Thyroid gland (tissue), 4 donors: ENCODE measurements around the gene TTC9B. TPM values are rescaled to one million over a fixed set of nuclear protein-coding genes. Genes with fewer than 3 reads are reported as not detected.

Experiments
- DNase-seq, 2 donors: peaks; one replicate each; pipeline ENCODE4 v3.0.0-alpha.2; 2019
- H3K27ac ChIP-seq, 3 donors: fragments of 200-600 bp; sonication (generic); 1 replicate in 2 of 3; 2 replicates in 1 of 3; pipeline ENCODE4 v1.5.1; 2016 to 2019; ENCODE audit warnings: mild to moderate bottlenecking in 1 of 3, moderate library complexity in 1 of 3
- H3K27me3 ChIP-seq: fragments of 200-600 bp; sonication (generic); one replicate; pipeline ENCODE4 v1.5.1; 2019
- H3K36me3 ChIP-seq, 2 donors: fragments of 200-600 bp; sonication (generic); one replicate each; pipeline ENCODE4 v1.5.1; 2016 to 2019
- H3K4me1 ChIP-seq, 2 donors: fragments of 200-600 bp; sonication (generic); one replicate each; pipeline ENCODE4 v1.5.1; 2017 to 2019
- H3K4me3 ChIP-seq, 3 donors: fragments of 200-600 bp; sonication (generic); replicated peaks in 1 of 3; 1 replicate in 2 of 3; 2 replicates in 1 of 3; pipeline ENCODE4 v1.5.1; 2016; ENCODE audit warnings: mild to moderate bottlenecking in 1 of 3
- H3K9me3 ChIP-seq: fragments of 200-600 bp; sonication (generic); one replicate; pipeline ENCODE4 v1.5.1; 2017
- POLR2A ChIP-seq, 2 donors: fragments of 450-650 bp; IDR thresholded peaks; one replicate each; pipeline ENCODE4 v1.6.1; 2017; ENCODE audit warnings: antibody characterized with exemption in 2 of 2, mild to moderate bottlenecking in 2 of 2, moderate library complexity in 1 of 2
- WGBS, 2 donors: methylation state at CpG; one replicate each; pipeline ENCODE4 v1.1.5; 2017; 5-methylcytosine and 5-hydroxymethylcytosine counted together
- intact Hi-C: fragments of 100-400 bp; cut with DNase I; formaldehyde crosslinking; loops from one replicate; pipeline ENCODE4 v1.15.1; 2023
- total RNA-seq, 4 donors: library from RNA; depleted of rRNA; stranded (reverse); fragments of >200 nt; gene quantifications; one replicate each; pipeline ENCODE4 v1.2.3, GENCODE V29; 2016
- TF ChIP-seq, protein P1 (sequence below), 6 experiments: fragments of 200-600 bp in 3 of 6; fragments of 450-650 bp in 3 of 6; sonication (generic) in 3 of 6; IDR thresholded peaks; one replicate each; pipeline ENCODE4 v1.5.1; 2016 to 2019; ENCODE audit warnings: antibody characterized with exemption in 6 of 6, mild to moderate bottlenecking in 2 of 6, inconsistent platforms in 1 of 6, moderate library complexity in 1 of 6

TTC9B gene
- total RNA-seq, 4 donors from 2014 or later: not detected

DNA sequence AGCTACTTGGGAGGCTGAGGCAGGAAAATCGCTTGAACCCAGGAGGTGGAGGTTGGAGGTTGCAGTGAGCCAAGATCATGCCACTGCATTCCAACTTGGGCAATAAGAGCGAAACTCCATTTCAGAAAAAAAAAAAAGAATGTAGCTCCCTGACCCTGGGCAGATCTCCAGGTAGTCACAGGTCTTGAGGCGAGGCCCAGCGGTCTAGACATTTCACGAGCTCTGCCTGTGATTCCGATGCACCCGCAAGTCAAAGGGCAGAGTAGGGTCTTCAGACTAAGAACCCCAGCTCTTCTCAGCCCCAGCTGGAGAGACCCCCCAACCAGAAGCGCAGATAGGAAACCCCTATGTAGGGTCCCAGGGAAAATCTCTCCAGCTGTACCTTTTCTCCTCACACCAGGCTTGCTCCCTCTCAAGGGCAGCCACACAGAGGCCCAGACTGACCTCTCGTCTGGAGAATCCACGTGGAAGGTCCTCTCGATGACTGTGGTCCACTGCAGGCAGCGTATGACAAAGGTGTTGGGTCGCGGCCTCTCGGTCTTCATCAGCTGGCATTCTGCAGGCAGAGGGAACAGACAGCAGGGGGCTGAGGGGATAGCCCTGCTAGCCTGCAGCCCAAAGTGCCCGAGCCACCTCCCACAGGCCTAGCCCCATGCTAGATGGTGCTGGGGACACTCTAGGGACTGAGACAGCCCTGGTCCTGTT is 36.7 kb upstream of the TTC9B start:
- no peak for TF ChIP-seq POLR2A (IDR thresholded peaks at IDR 0.05)
- TF ChIP-seq, protein P1, sequence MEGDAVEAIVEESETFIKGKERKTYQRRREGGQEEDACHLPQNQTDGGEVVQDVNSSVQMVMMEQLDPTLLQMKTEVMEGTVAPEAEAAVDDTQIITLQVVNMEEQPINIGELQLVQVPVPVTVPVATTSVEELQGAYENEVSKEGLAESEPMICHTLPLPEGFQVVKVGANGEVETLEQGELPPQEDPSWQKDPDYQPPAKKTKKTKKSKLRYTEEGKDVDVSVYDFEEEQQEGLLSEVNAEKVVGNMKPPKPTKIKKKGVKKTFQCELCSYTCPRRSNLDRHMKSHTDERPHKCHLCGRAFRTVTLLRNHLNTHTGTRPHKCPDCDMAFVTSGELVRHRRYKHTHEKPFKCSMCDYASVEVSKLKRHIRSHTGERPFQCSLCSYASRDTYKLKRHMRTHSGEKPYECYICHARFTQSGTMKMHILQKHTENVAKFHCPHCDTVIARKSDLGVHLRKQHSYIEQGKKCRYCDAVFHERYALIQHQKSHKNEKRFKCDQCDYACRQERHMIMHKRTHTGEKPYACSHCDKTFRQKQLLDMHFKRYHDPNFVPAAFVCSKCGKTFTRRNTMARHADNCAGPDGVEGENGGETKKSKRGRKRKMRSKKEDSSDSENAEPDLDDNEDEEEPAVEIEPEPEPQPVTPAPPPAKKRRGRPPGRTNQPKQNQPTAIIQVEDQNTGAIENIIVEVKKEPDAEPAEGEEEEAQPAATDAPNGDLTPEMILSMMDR (IDR thresholded peaks at IDR 0.05): no peak
- 86 to 89% methylated on average over 10 to 16 of the region's 16 CpGs for WGBS, 2 donors
- Histone ChIP-seq H3K4me3 (no peak overlapping the region), H3K9me3 (no peaks in the 10 kb centered on the region), H3K4me1 (peaks cover 67 to 82% of the 10 kb centered on the region in 2 donors), H3K36me3 (peaks cover 17 to 21% of the 10 kb centered on the region in 2 donors), H3K27ac (peak overlapping the region; percentile 88 to 94 (median 93)), H3K27me3 (no peaks in the 10 kb centered on the region)
- intact Hi-C loops: no loop called here
- peak in 1 of 2 donors; percentile 45 for DNase-seq

DNA sequence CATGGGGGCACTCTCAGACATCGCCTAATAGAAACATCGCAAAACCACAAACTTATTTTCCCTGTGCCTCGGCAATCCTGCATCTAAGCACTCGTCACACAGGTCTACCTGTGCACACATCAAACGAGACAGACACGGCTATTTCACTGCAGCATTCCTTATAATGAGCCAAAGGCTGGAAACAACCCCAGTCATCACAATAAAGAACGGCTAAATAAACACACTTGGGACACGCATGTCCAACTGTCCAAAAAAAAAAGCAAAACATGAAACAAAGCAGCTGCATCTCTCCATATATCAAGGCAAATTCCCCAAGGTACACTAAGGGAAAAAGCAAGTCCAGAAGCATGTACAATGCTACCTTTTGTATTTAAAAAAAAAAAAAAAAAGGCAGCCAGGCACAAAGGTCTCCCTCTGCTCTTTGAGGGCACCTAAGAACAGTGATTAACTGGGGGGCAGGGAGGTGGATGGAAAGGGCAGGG is 35.5 kb upstream of the TTC9B start:
- Histone ChIP-seq H3K27ac (peak overlapping the region; percentile 80 to 94 (median 93)), H3K9me3 (no peaks in the 10 kb centered on the region), H3K36me3 (peaks cover 17 to 21% of the 10 kb centered on the region in 2 donors), H3K4me3 (no peak overlapping the region), H3K4me1 (peaks cover 61 to 83% of the 10 kb centered on the region in 2 donors), H3K27me3 (no peaks in the 10 kb centered on the region)
- WGBS, 2 donors: 32 to 34% methylated on average over 8 of the region's 8 CpGs
- TF ChIP-seq, protein P1 (IDR thresholded peaks at IDR 0.05): no peak
- peak in 1 of 2 donors; percentile 40 for TF ChIP-seq POLR2A (IDR thresholded peaks at IDR 0.05)
- DNase-seq: peak; percentile 47 to 54
- intact Hi-C loops: no loop called here

DNA sequence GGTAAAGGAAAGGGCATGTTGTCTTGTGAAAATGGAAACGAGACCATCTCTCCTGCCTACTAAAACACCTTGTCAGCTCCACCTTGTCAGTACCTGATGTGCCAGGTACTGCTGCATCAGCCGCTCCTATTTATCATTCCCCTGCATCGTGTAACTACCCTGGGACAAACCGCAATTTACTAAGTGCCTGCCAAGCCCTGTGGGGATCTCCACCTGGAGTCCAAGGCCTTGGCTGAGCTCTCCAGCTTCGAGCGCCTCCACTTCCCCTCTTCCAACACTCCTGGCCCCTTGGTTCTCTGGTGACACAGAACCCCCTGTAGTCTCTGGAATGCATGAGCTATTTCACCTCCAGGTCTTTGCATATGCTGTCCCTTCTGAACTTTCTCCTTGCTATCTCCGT is 34.2 kb upstream of the TTC9B start:
- intact Hi-C loops: no loop called here
- no peak for TF ChIP-seq POLR2A (IDR thresholded peaks at IDR 0.05)
- TF ChIP-seq, protein P1 (IDR thresholded peaks at IDR 0.05): no peak
- no peaks in the 10 kb centered on the region for H3K9me3 ChIP-seq
- WGBS, 2 donors: 41 to 61% methylated on average over 7 of the region's 7 CpGs
- H3K27me3 ChIP-seq: no peaks in the 10 kb centered on the region
- H3K4me1 ChIP-seq: peaks cover 62 to 84% of the 10 kb centered on the region in 2 donors
- H3K4me3 ChIP-seq: no peak overlapping the region
- peak overlapping the region; percentile 80 to 94 (median 93) for H3K27ac ChIP-seq
- H3K36me3 ChIP-seq: peaks cover 17 to 21% of the 10 kb centered on the region in 2 donors
- peak; percentile 44 to 50 for DNase-seq

DNA sequence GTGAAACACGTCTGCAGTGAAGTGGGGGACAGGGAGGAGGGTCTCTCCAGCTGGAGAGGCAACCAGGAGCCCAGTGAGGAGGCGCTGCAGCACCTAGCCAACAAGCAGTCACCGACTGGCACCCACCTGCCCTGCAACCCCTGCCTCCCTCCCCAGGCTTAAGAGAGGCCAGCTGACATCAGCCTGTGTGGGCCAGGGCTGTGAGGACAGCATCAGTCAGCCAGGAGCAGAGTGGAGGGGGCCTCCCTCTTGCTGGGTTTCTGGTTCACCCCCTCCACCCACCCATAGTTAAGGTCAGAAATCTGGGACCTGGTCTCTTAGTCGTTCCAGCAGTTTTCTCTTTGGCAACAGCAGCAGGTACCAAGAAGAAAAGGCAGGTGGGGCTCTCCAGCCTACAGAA is 33.8 kb upstream of the TTC9B start:
- no peak for DNase-seq
- Histone ChIP-seq H3K27ac (peak overlapping the region; percentile 80 to 94 (median 93)), H3K4me3 (no peak overlapping the region), H3K9me3 (no peaks in the 10 kb centered on the region), H3K4me1 (peaks cover 61 to 85% of the 10 kb centered on the region in 2 donors), H3K36me3 (peaks cover 17 to 21% of the 10 kb centered on the region in 2 donors), H3K27me3 (no peaks in the 10 kb centered on the region)
- intact Hi-C loops: no loop called here
- WGBS, 2 donors: 59 to 74% methylated on average over 4 of the region's 4 CpGs
- TF ChIP-seq, protein P1 (IDR thresholded peaks at IDR 0.05): no peak
- no peak for TF ChIP-seq POLR2A (IDR thresholded peaks at IDR 0.05)

DNA sequence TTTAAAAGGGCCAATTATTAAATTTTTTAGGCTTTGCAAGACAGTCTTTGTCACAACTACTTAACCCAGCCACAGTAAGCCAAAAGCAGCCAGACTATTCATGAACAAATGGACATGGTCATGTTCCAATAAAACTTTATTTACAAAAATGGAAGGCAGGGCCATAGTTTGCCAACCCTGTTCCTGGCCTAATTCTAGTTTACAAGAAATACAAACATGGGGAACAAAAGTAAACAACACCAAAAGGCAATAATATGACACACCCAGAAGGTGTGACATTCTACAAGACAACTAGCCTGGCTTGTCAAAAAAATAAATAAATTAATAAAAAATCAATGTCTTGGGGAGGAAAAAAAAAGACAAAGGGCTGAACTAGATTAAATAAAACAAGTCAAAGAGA is 33.1 kb upstream of the TTC9B start:
- Histone ChIP-seq H3K36me3 (peaks cover 15 to 16% of the 10 kb centered on the region in 2 donors), H3K4me3 (no peak overlapping the region), H3K9me3 (no peaks in the 10 kb centered on the region), H3K27ac (peak overlapping the region; percentile 70 to 93 (median 80)), H3K27me3 (no peaks in the 10 kb centered on the region), H3K4me1 (peaks cover 63 to 87% of the 10 kb centered on the region in 2 donors)
- no peak for TF ChIP-seq POLR2A (IDR thresholded peaks at IDR 0.05)
- TF ChIP-seq, protein P1 (IDR thresholded peaks at IDR 0.05): no peak
- no peak for DNase-seq
- intact Hi-C loops: no loop called here
